ENCODE measurements around the gene HTRA1. TPM values are rescaled to one million over a fixed set of nuclear protein-coding genes. Genes with fewer than 3 reads are reported as not detected.

HTRA1 gene
- total RNA-seq, 8 experiments from 2014 or later: 0.55 to 186 (median 5.3) TPM

- Histone ChIP-seq H3K4me1 (replicated peaks in 1 of 2) (no peaks in the 10 kb centered on the region), H3K27ac (no peak overlapping the region), H3K4me3 (no peak overlapping the region)
- no peak for ATAC-seq (replicated peaks in 6 of 8)
- 92 to 100% (median 97%) methylated on average over 2 to 4 of the region's 5 CpGs; no CpG with 5 or more reads in 6 of the 10 experiments for whole genome bisulfite sequencing, 10 experiments
- in situ Hi-C loops (cut with MboI; ENCODE audit: low pct_unique_long_range_greater_than_20kb in 2 of 9, low sequenced_read_pairs in 9 of 9, unreplicated experiment in 9 of 9): no loop called here
Observed at GRCh38 chr10:122505011-122505410, 43.7 kb downstream of the HTRA1 start.

GRCh38 chr10:122505885-122506645 is 44.7 kb downstream of the HTRA1 start:
- H3K27ac ChIP-seq: no peak overlapping the region
- no peak for ATAC-seq (replicated peaks in 6 of 8)
- no peaks in the 10 kb centered on the region for H3K4me1 ChIP-seq (replicated peaks in 1 of 2)
- in situ Hi-C loops (cut with MboI; ENCODE audit: low pct_unique_long_range_greater_than_20kb in 2 of 9, low sequenced_read_pairs in 9 of 9, unreplicated experiment in 9 of 9): no loop called here
- no peak overlapping the region for H3K4me3 ChIP-seq
- 70 to 93% (median 85%) methylated on average over 1 to 5 of the region's 15 CpGs; no CpG with 5 or more reads in 4 of the 10 experiments for WGBS, 10 experiments

GRCh38 chr10:122507616-122508015 is 46.3 kb downstream of the HTRA1 start:
- ATAC-seq (replicated peaks in 6 of 8): no peak
- H3K27ac ChIP-seq: no peak overlapping the region
- in situ Hi-C loops (cut with MboI; ENCODE audit: low pct_unique_long_range_greater_than_20kb in 2 of 9, low sequenced_read_pairs in 9 of 9, unreplicated experiment in 9 of 9): no loop called here
- no peak overlapping the region for H3K4me3 ChIP-seq
- no peaks in the 10 kb centered on the region for H3K4me1 ChIP-seq (replicated peaks in 1 of 2)
- 57 to 100% (median 84%) methylated on average over 1 to 3 of the region's 3 CpGs; no CpG with 5 or more reads in 2 of the 10 experiments for WGBS, 10 experiments

- in situ Hi-C loops (cut with MboI; ENCODE audit: low pct_unique_long_range_greater_than_20kb in 2 of 9, low sequenced_read_pairs in 9 of 9, unreplicated experiment in 9 of 9): no loop called here
- 89 to 100% (median 100%) methylated on average over 1 to 5 of the region's 5 CpGs; no CpG with 5 or more reads in 5 of the 10 experiments for WGBS, 10 experiments
- H3K4me3 ChIP-seq: no peak overlapping the region
- no peaks in the 10 kb centered on the region for H3K4me1 ChIP-seq (replicated peaks in 1 of 2)
- H3K27ac ChIP-seq: no peak overlapping the region
- ATAC-seq (replicated peaks in 6 of 8): no peak
Observed at GRCh38 chr10:122508021-122508420, 46.7 kb downstream of the HTRA1 start.

- Histone ChIP-seq H3K4me3 (no peak overlapping the region), H3K4me1 (replicated peaks in 1 of 2) (no peaks in the 10 kb centered on the region), H3K27ac (no peak overlapping the region)
- no peak for ATAC-seq (replicated peaks in 6 of 8)
- 65 to 100% (median 78%) methylated on average over 1 to 8 of the region's 11 CpGs; no CpG with 5 or more reads in 4 of the 10 experiments for WGBS, 10 experiments
- in situ Hi-C loops (cut with MboI; ENCODE audit: low pct_unique_long_range_greater_than_20kb in 2 of 9, low sequenced_read_pairs in 9 of 9, unreplicated experiment in 9 of 9): no loop called here
Observed at GRCh38 chr10:122509323-122509722, 48.0 kb downstream of the HTRA1 start.

GRCh38 chr10:122510326-122510725 is 49.0 kb downstream of the HTRA1 start:
- H3K27ac ChIP-seq: no peak overlapping the region
- 73 to 100% (median 80%) methylated on average over 1 to 7 of the region's 11 CpGs; no CpG with 5 or more reads in 3 of the 10 experiments for WGBS, 10 experiments
- H3K4me3 ChIP-seq: no peak overlapping the region
- no peaks in the 10 kb centered on the region for H3K4me1 ChIP-seq (replicated peaks in 1 of 2)
- in situ Hi-C loops (cut with MboI; ENCODE audit: low pct_unique_long_range_greater_than_20kb in 2 of 9, low sequenced_read_pairs in 9 of 9, unreplicated experiment in 9 of 9): no loop called here
- ATAC-seq (replicated peaks in 6 of 8): peak in 1 of 8 experiments; percentile 80

GRCh38 chr10:122510736-122511135 is 49.4 kb downstream of the HTRA1 start:
- no peak for ATAC-seq (replicated peaks in 6 of 8)

GRCh38 chr10:122513053-122513452 is 51.7 kb downstream of the HTRA1 start:
- Histone ChIP-seq H3K4me3 (no peak overlapping the region), H3K4me1 (replicated peaks in 1 of 2) (no peaks in the 10 kb centered on the region), H3K27ac (no peak overlapping the region)
- WGBS, 10 experiments: 86 to 100% (median 100%) methylated on average over 1 to 4 of the region's 4 CpGs; no CpG with 5 or more reads in 4 of the 10 experiments
- in situ Hi-C loops (cut with MboI; ENCODE audit: low pct_unique_long_range_greater_than_20kb in 2 of 9, low sequenced_read_pairs in 9 of 9, unreplicated experiment in 9 of 9): no loop called here
- no peak for ATAC-seq (replicated peaks in 6 of 8)

More at GRCh38 chr10:122510736-122511135, 49.4 kb downstream of the HTRA1 start:
- no peaks in the 10 kb centered on the region for H3K4me1 ChIP-seq (replicated peaks in 1 of 2)
- in situ Hi-C loops (cut with MboI; ENCODE audit: low pct_unique_long_range_greater_than_20kb in 2 of 9, low sequenced_read_pairs in 9 of 9, unreplicated experiment in 9 of 9): no loop called here
- no peak overlapping the region for H3K4me3 ChIP-seq
- H3K27ac ChIP-seq: no peak overlapping the region
- WGBS, 10 experiments: 83 to 100% (median 100%) methylated on average over 1 to 2 of the region's 3 CpGs; no CpG with 5 or more reads in 4 of the 10 experiments

GRCh38 chr10:122514045-122514840 is 52.9 kb downstream of the HTRA1 start:
- Histone ChIP-seq H3K27ac (no peak overlapping the region), H3K4me1 (replicated peaks in 1 of 2) (no peaks in the 10 kb centered on the region), H3K4me3 (no peak overlapping the region)
- in situ Hi-C loops (cut with MboI; ENCODE audit: low pct_unique_long_range_greater_than_20kb in 2 of 9, low sequenced_read_pairs in 9 of 9, unreplicated experiment in 9 of 9): no loop called here
- no peak for ATAC-seq (replicated peaks in 6 of 8)
- 55 to 93% (median 83%) methylated on average over 2 to 19 of the region's 22 CpGs; no CpG with 5 or more reads in 1 of the 10 experiments for WGBS, 10 experiments

- in situ Hi-C loops (cut with MboI; ENCODE audit: low pct_unique_long_range_greater_than_20kb in 2 of 9, low sequenced_read_pairs in 9 of 9, unreplicated experiment in 9 of 9): no loop called here
- H3K4me3 ChIP-seq: no peak overlapping the region
- no peak for ATAC-seq (replicated peaks in 6 of 8)
- H3K27ac ChIP-seq: no peak overlapping the region
- WGBS, 10 experiments: 90 to 100% (median 96%) methylated on average over 1 to 3 of the region's 5 CpGs; no CpG with 5 or more reads in 3 of the 10 experiments
- H3K4me1 ChIP-seq (replicated peaks in 1 of 2): no peaks in the 10 kb centered on the region
Observed at GRCh38 chr10:122515022-122515424, 53.7 kb downstream of the HTRA1 start.

GRCh38 chr10:122515588-122516231 is 54.4 kb downstream of the HTRA1 start:
- 40 to 97% (median 83%) methylated on average over 1 to 8 of the region's 16 CpGs; no CpG with 5 or more reads in 3 of the 10 experiments for WGBS, 10 experiments
- H3K4me1 ChIP-seq (replicated peaks in 1 of 2): no peaks in the 10 kb centered on the region
- H3K4me3 ChIP-seq: no peak overlapping the region
- in situ Hi-C loops (cut with MboI; ENCODE audit: low pct_unique_long_range_greater_than_20kb in 2 of 9, low sequenced_read_pairs in 9 of 9, unreplicated experiment in 9 of 9): no loop called here
- no peak for ATAC-seq (replicated peaks in 6 of 8)
- no peak overlapping the region for H3K27ac ChIP-seq

- peak in 5 of 8 experiments; percentile 11 to 53 (median 37) for ATAC-seq (replicated peaks in 6 of 8)
- 0 to 88% (median 60%) methylated on average over 1 to 3 of the region's 4 CpGs; no CpG with 5 or more reads in 4 of the 10 experiments for WGBS, 10 experiments
- Histone ChIP-seq H3K4me3 (no peak overlapping the region), H3K4me1 (replicated peaks in 1 of 2) (no peaks in the 10 kb centered on the region), H3K27ac (no peak overlapping the region)
- in situ Hi-C loops (cut with MboI; ENCODE audit: low pct_unique_long_range_greater_than_20kb in 2 of 9, low sequenced_read_pairs in 9 of 9, unreplicated experiment in 9 of 9): no loop called here
Observed at GRCh38 chr10:122516734-122517133, 55.4 kb downstream of the HTRA1 start.

GRCh38 chr10:122519144-122519543 is 57.8 kb downstream of the HTRA1 start:
- Histone ChIP-seq H3K4me3 (no peak overlapping the region), H3K27ac (no peak overlapping the region), H3K4me1 (replicated peaks in 1 of 2) (no peaks in the 10 kb centered on the region)
- in situ Hi-C loops (cut with MboI; ENCODE audit: low pct_unique_long_range_greater_than_20kb in 2 of 9, low sequenced_read_pairs in 9 of 9, unreplicated experiment in 9 of 9): no loop called here
- 60 to 100% (median 70%) methylated on average over 1 of the region's 7 CpGs; no CpG with 5 or more reads in 6 of the 10 experiments for WGBS, 10 experiments
- no peak for ATAC-seq (replicated peaks in 6 of 8)

Measured in motor neuron (in vitro differentiated cells).